ENCODE results near the gene VNN1.

- no peak for TF ChIP-seq EZH2phosphoT487 (IDR thresholded peaks at IDR 0.05)
- no peak for TF ChIP-seq CTCF (IDR thresholded peaks at IDR 0.05)
- no peak for TF ChIP-seq EZH2 (IDR thresholded peaks at IDR 0.05)
Observed at GRCh38 chr6:132686531-132686930, 27.3 kb downstream of the VNN1 start.
